GM12878 (cell line): Measurements from ENCODE around the gene TRA2B. TPM values are rescaled to one million over a fixed set of nuclear protein-coding genes. Genes with fewer than 3 reads are reported as not detected.

Experiments used
- ATAC-seq: fragments of 200-7000 bp; cut with Tn5 transposase; 3 replicates; pipeline ENCODE4 v1.9.1; 2020; ENCODE audit warnings: mild to moderate bottlenecking, moderate library complexity
- BruUV-seq: library from RNA; stranded (reverse); fragments of 400-500 nt; replicated peaks from 2 replicates; lab custom pipeline; 2021; lab: Mats Ljungman, UMichigan
- CTCF ChIA-PET: fragments of 300-600 bp; sonication (Branson Sonifier 250); formaldehyde crosslinking; extraction: SDS; loops from one replicate; lab custom pipeline; 2021; ENCODE audit warnings: inconsistent platforms; lab: Yijun Ruan, JAX
- POLR2A ChIA-PET: fragments of 350-600 bp; formaldehyde crosslinking; extraction: SDS; loops from one replicate; lab custom pipeline; 2021; ENCODE audit warnings: inconsistent platforms; lab: Charles Lee
- RAD21 ChIA-PET: fragments of 300-600 bp; sonication (Branson Sonifier 250); formaldehyde crosslinking; loops from one replicate; lab custom pipeline; 2023; ENCODE audit warnings: antibody characterized with exemption; ENCODE audit not compliant: unreplicated experiment; lab: Charles Lee
- SMC1A ChIA-PET: fragments of 300-600 bp; sonication (Branson Sonifier 250); formaldehyde crosslinking; loops from one replicate; lab custom pipeline; 2023; ENCODE audit not compliant: unreplicated experiment, uncharacterized antibody; lab: Charles Lee
- DNase-seq: peaks from one replicate; pipeline ENCODE4 v3.0.0-alpha.2; 2011; ENCODE audit warnings: low read depth, low spot score
- FAIRE-seq: peaks from 3 replicates; lab custom pipeline; 2011; peaks lifted over from hg19 to GRCh38; lab: Jason Lieb, UNC
- H2AFZ ChIP-seq: 2 replicates; pipeline ENCODE4 v1.6.0; 2011; ENCODE audit warnings: low read depth, low read length, control low read depth; ENCODE audit not compliant: control insufficient read depth
- H3K27ac ChIP-seq: 2 replicates; pipeline ENCODE4 v1.5.1; 2011; ENCODE audit warnings: control low read depth; ENCODE audit not compliant: control insufficient read depth, insufficient read depth
- H3K27me3 ChIP-seq, 2 experiments: replicated peaks in 1 of 2; 2 replicates each; pipeline versions ENCODE4 v1.6.0 to v1.6.1; 2011; ENCODE audit warnings: low read length in 1 of 2; ENCODE audit not compliant: control insufficient read depth in 2 of 2, insufficient read depth in 2 of 2
- H3K36me3 ChIP-seq, 2 experiments: 2 replicates each; pipeline ENCODE4 v1.5.1; 2011; ENCODE audit warnings: low read length in 1 of 2; ENCODE audit not compliant: control insufficient read depth in 2 of 2, insufficient read depth in 2 of 2
- H3K4me1 ChIP-seq: 2 replicates; pipeline ENCODE4 v1.6.1; 2011; ENCODE audit warnings: mild to moderate bottlenecking, low read length, moderate library complexity, mixed read lengths; ENCODE audit not compliant: control insufficient read depth, insufficient read depth
- H3K4me2 ChIP-seq: 2 replicates; pipeline ENCODE4 v1.6.0; 2011; ENCODE audit warnings: control low read depth; ENCODE audit not compliant: control insufficient read depth, insufficient read depth
- H3K4me3 ChIP-seq: fragments of 200-600 bp; sonication (generic); 2 replicates; pipeline ENCODE4 v1.5.1; 2016
- H3K79me2 ChIP-seq: 2 replicates; pipeline ENCODE4 v1.6.0; 2011; ENCODE audit warnings: low read length; ENCODE audit not compliant: control insufficient read depth, insufficient read depth
- H3K9ac ChIP-seq: 2 replicates; pipeline ENCODE4 v1.8.0; 2011; ENCODE audit warnings: low read length, control low read depth, mixed read lengths; ENCODE audit not compliant: control insufficient read depth, insufficient read depth
- H3K9me3 ChIP-seq: replicated peaks from 3 replicates; pipeline ENCODE4 v1.5.1; 2011; ENCODE audit warnings: mild to moderate bottlenecking, low read length; ENCODE audit not compliant: control insufficient read depth, insufficient read depth
- H4K20me1 ChIP-seq: 2 replicates; pipeline ENCODE4 v1.6.0; 2011; ENCODE audit not compliant: control insufficient read depth, insufficient read depth
- ESRRA ChIP-seq: IDR thresholded peaks from 2 replicates; pipeline ENCODE4 v1.6.1; 2012; ENCODE audit warnings: mild to moderate bottlenecking, low read length, improper control_type of control experiment
- POLR2AphosphoS2 ChIP-seq: IDR thresholded peaks from 2 replicates; pipeline ENCODE4 v1.6.1; 2011; ENCODE audit warnings: low read depth, mild to moderate bottlenecking, low read length, improper control_type of control experiment, moderate library complexity
- POLR2AphosphoS5 ChIP-seq: IDR thresholded peaks from 2 replicates; pipeline ENCODE4 v1.6.1; 2011; ENCODE audit warnings: mild to moderate bottlenecking, low read length, inconsistent platforms
- RAD51 ChIP-seq: fragments of 450-650 bp; IDR thresholded peaks from 2 replicates; pipeline ENCODE4 v1.6.1; 2016; ENCODE audit warnings: moderate library complexity, mild to moderate bottlenecking, inconsistent platforms
- ZNF592 ChIP-seq: fragments of 450-650 bp; IDR thresholded peaks from 2 replicates; pipeline ENCODE4 v1.6.1; 2017; ENCODE audit warnings: mild to moderate bottlenecking, moderate library complexity
- WGBS: methylation state at CpG from one replicate; pipeline ENCODE4 v1.1.6; 2016; ENCODE audit warnings: low lambda C conversion rate; ENCODE audit not compliant: insufficient replicate concordance, insufficient coverage; ENCODE audit errors: missing lambda C conversion rate; 5-methylcytosine and 5-hydroxymethylcytosine counted together
- in situ Hi-C: fragments of 300-500 bp; cut with MboI; formaldehyde crosslinking; loops from 9 replicates; pipeline ENCODE4 v1.14.3; 2018; ENCODE audit warnings: mixed read lengths
- intact Hi-C: fragments of 100-400 bp; cut with micrococcal nuclease; formaldehyde crosslinking; loops from one replicate; pipeline ENCODE4 v1.14.2; 2022; ENCODE audit not compliant: unreplicated experiment
- polyA plus RNA-seq, 11 experiments: library from polyadenylated mRNA; depleted of rRNA in 4 of 11; unstranded in 6 of 11; stranded (reverse) in 5 of 11; fragments of >200 nt; fragmentation: Nextera tagmentation in 4 of 11; fragmentation: Illumina TruSeq in 1 of 11; extraction: Ambion mirVana in 4 of 11; extraction: Trizol in 1 of 11; gene quantifications; 1 replicate in 1 of 11; 2 replicates in 10 of 11; pipeline versions ENCODE4 v1.2.1 to v1.2.3, GENCODE V29; 2011 to 2016; ENCODE audit warnings: inconsistent platforms in 2 of 11, missing spikeins in 2 of 11, low read depth in 1 of 11
- total RNA-seq, 4 experiments: library from RNA; depleted of rRNA in 3 of 4; stranded (reverse); fragments of >200 nt in 3 of 4; fragmentation: Illumina TruSeq in 1 of 4; extraction: Trizol in 1 of 4; gene quantifications; 2 replicates each; pipeline versions ENCODE4 v1.2.1 to v1.2.3, GENCODE V29; 2013 to 2021

TRA2B gene
- total and polyA plus RNA-seq, 10 of the 15 experiments (the other 5 are each of a cell fraction or from before 2014, with no cell fraction given) = 130 to 317 (median 278) TPM

GRCh38 chr3:185929192-185930151 lies 8.3 kb downstream of the TRA2B start:
- peak; percentile 20; the same call in 2 of the 3 replicates for ATAC-seq
- TF ChIP-seq ZNF592 (no peak), ESRRA (no peak), RAD51 (no peak), POLR2AphosphoS2 (0 out of 2 replicates have a peak, but pooled peaks have one; percentile 16), POLR2AphosphoS5 (peak; percentile 48; the same call in 1 of the 2 replicates)

More at GRCh38 chr3:185929192-185930151, 8.3 kb downstream of the TRA2B start:
- DNase-seq (no peak), FAIRE-seq (no peak)
- Histone ChIP-seq H3K9me3 (no peaks in the 10 kb centered on the region), H4K20me1 (peaks cover 29% of the 10 kb centered on the region), H3K27ac (peak overlapping the region; percentile 13; the same call in 1 of the 2 replicates), H3K9ac (peak overlapping the region; percentile 10; the same call in 1 of the 2 replicates), H3K36me3 (peaks cover 7 to 32% of the 10 kb centered on the region in 2 experiments), H3K27me3 (no peaks in the 10 kb centered on the region), H2AFZ (no peak overlapping the region), H3K4me3 (peak overlapping the region; percentile 59), H3K4me2 (peak overlapping the region; percentile 77), H3K4me1 (peaks cover 23% of the 10 kb centered on the region), H3K79me2 (peaks cover 100% of the 10 kb centered on the region)
- WGBS = 4% methylated on average over 3 of the region's 3 CpGs
- in situ Hi-C loops = loop anchor here (25.0 kb wide), 1 partner anchor 858 kb away; the partner anchor contains the start of gene EIF4A2
- intact Hi-C loops = loop anchor here (10.0 kb wide), 1 partner anchor 1095 kb away; no protein-coding TSS in a partner anchor
- SMC1A ChIA-PET = interaction anchor here (3.7 kb wide), 1 partner anchor 14 kb away, joined by 20 read pairs; no protein-coding TSS in a partner anchor
- BruUV-seq = TSS peak; percentile 0
- RAD21 ChIA-PET = interaction anchor here (0.7 kb wide), 1 partner anchor 336 kb away, joined by 4 read pairs; no protein-coding TSS in a partner anchor
- CTCF ChIA-PET = interaction anchor here (2.4 to 9.3 kb wide), 2 partner anchors 14 to 687 kb away, joined by 5 to 87 read pairs; no protein-coding TSS in a partner anchor
- POLR2A ChIA-PET = interaction anchor here (1.0 to 1.5 kb wide), 3 partner anchors 8 to 17 kb away, joined by 3 to 10 read pairs (median 4); partner anchors contain the start of gene TRA2B
